Measurements from ENCODE around the gene TMEM183A. TPM values are rescaled to one million over a fixed set of nuclear protein-coding genes. Genes with fewer than 3 reads are reported as not detected.

Gene TMEM183A
- total and polyA plus RNA-seq, 10 of the 15 experiments (the other 5 are each of a cell fraction or from before 2014, with no cell fraction given) = 12.3 to 103 (median 66.3) TPM

- Histone ChIP-seq H4K20me1 (ENCODE audit: control insufficient read depth, insufficient read depth) (no peaks in the 10 kb centered on the region), H3K79me2 (ENCODE audit: control insufficient read depth, insufficient read depth, low read length) (peaks cover 7% of the 10 kb centered on the region), H3K9me3 (replicated peaks; ENCODE audit: control insufficient read depth, insufficient read depth, low read length) (no peaks in the 10 kb centered on the region), H3K36me3 (ENCODE audit: control insufficient read depth in 2 of 2, insufficient read depth in 2 of 2, low read length in 1 of 2) (no peaks in the 10 kb centered on the region; a peak in 1 of 4 replicates), H3K27ac (ENCODE audit: control insufficient read depth, insufficient read depth) (no peak overlapping the region), H3K27me3 (replicated peaks in 1 of 2; ENCODE audit: control insufficient read depth in 2 of 2, insufficient read depth in 2 of 2, low read length in 1 of 2) (peaks cover 0 to 2% of the 10 kb centered on the region in 2 experiments; a peak in 1 of 4 replicates), H3K4me2 (ENCODE audit: control insufficient read depth, insufficient read depth) (peak overlapping the region; percentile 95), H2AFZ (ENCODE audit: control insufficient read depth, low read depth, low read length) (peak overlapping the region; percentile 91), H3K9ac (ENCODE audit: control insufficient read depth, insufficient read depth, low read length) (no peak overlapping the region), H3K4me1 (ENCODE audit: control insufficient read depth, insufficient read depth, low read length) (peaks cover 23% of the 10 kb centered on the region), H3K4me3 (peak overlapping the region; percentile 82; the same call in 1 of the 2 replicates)
- DNase-seq (ENCODE audit: low read depth, low spot score) (no peak), FAIRE-seq (no peak), ATAC-seq (no peak)
- CTCF ChIA-PET = interaction anchor here (0.6 to 1.5 kb wide), 17 partner anchors 9 to 1109 kb away, joined by 3 to 10 read pairs (median 4); partner anchors contain the start of gene KLHL12
- SMC1A ChIA-PET (ENCODE audit: uncharacterized antibody, unreplicated experiment) = interaction anchor here (0.6 to 1.5 kb wide), 9 partner anchors 9 to 1529 kb away, joined by 3 to 8 read pairs (median 3); partner anchors contain the start of gene TMEM183A
- RAD21 ChIA-PET (ENCODE audit: unreplicated experiment) = interaction anchor here (0.8 to 1.4 kb wide), 5 partner anchors 9 to 1013 kb away, joined by 3 to 4 read pairs (median 4); partner anchors contain the start of genes TIMM17A and TMEM183A
- no TSS peak for BruUV-seq (replicated peaks)
- in situ Hi-C loops (cut with MboI) = no loop called here
- POLR2A ChIA-PET = interaction anchor here (0.6 to 1.6 kb wide), 4 partner anchors 9 to 38 kb away, joined by 3 to 10 read pairs (median 4); partner anchors contain the start of gene TMEM183A
- WGBS (ENCODE audit: insufficient coverage, insufficient replicate concordance, low lambda C conversion rate, missing lambda C conversion rate) = 38% methylated on average over 3 of the region's 3 CpGs
- intact Hi-C loops (cut with micrococcal nuclease; ENCODE audit: unreplicated experiment) = loop anchor here (2.0 kb wide), 2 partner anchors 30 to 42 kb away; partner anchors contain the start of gene KLHL12
- TF ChIP-seq CHD2 (IDR thresholded peaks at IDR 0.05; ENCODE audit: borderline replicate concordance, low read depth, low read length) (no peak), CBX5 (IDR thresholded peaks at IDR 0.05; ENCODE audit: low read depth) (no peak), DPF2 (IDR thresholded peaks at IDR 0.05) (no peak), KLF5 (IDR thresholded peaks at IDR 0.05; ENCODE audit: partially characterized antibody) (no peak), MYC (IDR thresholded peaks at IDR 0.05; ENCODE audit: insufficient read depth, insufficient read length, insufficient replicate concordance, low read length, severe bottlenecking) (no peak), CHD1 (IDR thresholded peaks at IDR 0.05; ENCODE audit: low read depth, low read length) (no peak), NFYB (IDR thresholded peaks at IDR 0.05; ENCODE audit: insufficient read depth, low read depth, low read length) (no peak), POU2F2 (IDR thresholded peaks at IDR 0.05; ENCODE audit: borderline replicate concordance, low read depth, low read length) (no peak), NFXL1 (IDR thresholded peaks at IDR 0.05; ENCODE audit: borderline replicate concordance) (no peak), NR2C2 (IDR thresholded peaks at IDR 0.05; ENCODE audit: borderline replicate concordance, control insufficient read depth, insufficient read length, low read depth) (no peak), SRF (IDR thresholded peaks at IDR 0.05; ENCODE audit: low read depth in 2 of 2, low read length in 2 of 2) (no peak), USF2 (IDR thresholded peaks at IDR 0.05; ENCODE audit: borderline replicate concordance, low read depth, low read length) (no peak), USF1 (IDR thresholded peaks at IDR 0.05; ENCODE audit: borderline replicate concordance, extremely low read length, insufficient read depth, low read depth, low read length) (no peak)
- TF ChIP-seq, protein P1, sequence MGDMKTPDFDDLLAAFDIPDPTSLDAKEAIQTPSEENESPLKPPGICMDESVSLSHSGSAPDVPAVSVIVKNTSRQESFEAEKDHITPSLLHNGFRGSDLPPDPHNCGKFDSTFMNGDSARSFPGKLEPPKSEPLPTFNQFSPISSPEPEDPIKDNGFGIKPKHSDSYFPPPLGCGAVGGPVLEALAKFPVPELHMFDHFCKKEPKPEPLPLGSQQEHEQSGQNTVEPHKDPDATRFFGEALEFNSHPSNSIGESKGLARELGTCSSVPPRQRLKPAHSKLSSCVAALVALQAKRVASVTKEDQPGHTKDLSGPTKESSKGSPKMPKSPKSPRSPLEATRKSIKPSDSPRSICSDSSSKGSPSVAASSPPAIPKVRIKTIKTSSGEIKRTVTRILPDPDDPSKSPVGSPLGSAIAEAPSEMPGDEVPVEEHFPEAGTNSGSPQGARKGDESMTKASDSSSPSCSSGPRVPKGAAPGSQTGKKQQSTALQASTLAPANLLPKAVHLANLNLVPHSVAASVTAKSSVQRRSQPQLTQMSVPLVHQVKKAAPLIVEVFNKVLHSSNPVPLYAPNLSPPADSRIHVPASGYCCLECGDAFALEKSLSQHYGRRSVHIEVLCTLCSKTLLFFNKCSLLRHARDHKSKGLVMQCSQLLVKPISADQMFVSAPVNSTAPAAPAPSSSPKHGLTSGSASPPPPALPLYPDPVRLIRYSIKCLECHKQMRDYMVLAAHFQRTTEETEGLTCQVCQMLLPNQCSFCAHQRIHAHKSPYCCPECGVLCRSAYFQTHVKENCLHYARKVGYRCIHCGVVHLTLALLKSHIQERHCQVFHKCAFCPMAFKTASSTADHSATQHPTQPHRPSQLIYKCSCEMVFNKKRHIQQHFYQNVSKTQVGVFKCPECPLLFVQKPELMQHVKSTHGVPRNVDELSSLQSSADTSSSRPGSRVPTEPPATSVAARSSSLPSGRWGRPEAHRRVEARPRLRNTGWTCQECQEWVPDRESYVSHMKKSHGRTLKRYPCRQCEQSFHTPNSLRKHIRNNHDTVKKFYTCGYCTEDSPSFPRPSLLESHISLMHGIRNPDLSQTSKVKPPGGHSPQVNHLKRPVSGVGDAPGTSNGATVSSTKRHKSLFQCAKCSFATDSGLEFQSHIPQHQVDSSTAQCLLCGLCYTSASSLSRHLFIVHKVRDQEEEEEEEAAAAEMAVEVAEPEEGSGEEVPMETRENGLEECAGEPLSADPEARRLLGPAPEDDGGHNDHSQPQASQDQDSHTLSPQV (IDR thresholded peaks at IDR 0.05) = no peak
- TF ChIP-seq, protein P2, sequence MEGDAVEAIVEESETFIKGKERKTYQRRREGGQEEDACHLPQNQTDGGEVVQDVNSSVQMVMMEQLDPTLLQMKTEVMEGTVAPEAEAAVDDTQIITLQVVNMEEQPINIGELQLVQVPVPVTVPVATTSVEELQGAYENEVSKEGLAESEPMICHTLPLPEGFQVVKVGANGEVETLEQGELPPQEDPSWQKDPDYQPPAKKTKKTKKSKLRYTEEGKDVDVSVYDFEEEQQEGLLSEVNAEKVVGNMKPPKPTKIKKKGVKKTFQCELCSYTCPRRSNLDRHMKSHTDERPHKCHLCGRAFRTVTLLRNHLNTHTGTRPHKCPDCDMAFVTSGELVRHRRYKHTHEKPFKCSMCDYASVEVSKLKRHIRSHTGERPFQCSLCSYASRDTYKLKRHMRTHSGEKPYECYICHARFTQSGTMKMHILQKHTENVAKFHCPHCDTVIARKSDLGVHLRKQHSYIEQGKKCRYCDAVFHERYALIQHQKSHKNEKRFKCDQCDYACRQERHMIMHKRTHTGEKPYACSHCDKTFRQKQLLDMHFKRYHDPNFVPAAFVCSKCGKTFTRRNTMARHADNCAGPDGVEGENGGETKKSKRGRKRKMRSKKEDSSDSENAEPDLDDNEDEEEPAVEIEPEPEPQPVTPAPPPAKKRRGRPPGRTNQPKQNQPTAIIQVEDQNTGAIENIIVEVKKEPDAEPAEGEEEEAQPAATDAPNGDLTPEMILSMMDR (IDR thresholded peaks at IDR 0.05 in 2 of 3, conservative IDR thresholded peaks at IDR 0.05 in 1 of 3; ENCODE audit: control insufficient read depth in 2 of 3, extremely low read depth in 1 of 3, insufficient read depth in 1 of 3, low read depth in 3 of 3, low read length in 3 of 3) = no peak
Observed at GRCh38 chr1:202968351-202968750, 38.8 kb upstream of the TMEM183A start.

Data from GM12878 (cell line).